OCI-LY1 (cell line): Measurements from ENCODE around the gene ELAVL4.

ENCODE experiments used
- H2AFZ ChIP-seq: fragments of 200-600 bp; sonication (generic), shearing (Covaris generic); 2 replicates; pipeline ENCODE4 v1.6.0; 2014; ENCODE audit warnings: antibody characterized with exemption, mild to moderate bottlenecking, low read length
- H3F3A ChIP-seq: fragments of 200-600 bp; sonication (generic), shearing (Covaris generic); 2 replicates; pipeline ENCODE4 v1.6.0; 2014; ENCODE audit warnings: mild to moderate bottlenecking, antibody characterized with exemption, low read length, moderate library complexity; ENCODE audit not compliant: insufficient read depth
- H3K27ac ChIP-seq: fragments of 200-600 bp; sonication (generic); 2 replicates; pipeline ENCODE4 v1.5.1; 2014; ENCODE audit warnings: low read length, mixed run types, mild to moderate bottlenecking, low read depth; ENCODE audit not compliant: poor library complexity, severe bottlenecking
- H3K27me3 ChIP-seq: fragments of 200-600 bp; sonication (generic); 2 replicates; pipeline ENCODE4 v1.6.0; 2014; ENCODE audit warnings: antibody characterized with exemption, mild to moderate bottlenecking, low read length, moderate library complexity; ENCODE audit not compliant: insufficient read depth
- H3K36me3 ChIP-seq: fragments of 200-600 bp; sonication (generic); 2 replicates; pipeline ENCODE4 v1.6.1; 2014; ENCODE audit warnings: mild to moderate bottlenecking, antibody characterized with exemption, low read length, moderate library complexity, mixed read lengths; ENCODE audit not compliant: insufficient read depth
- H3K4me1 ChIP-seq: fragments of 200-600 bp; sonication (generic); 2 replicates; pipeline ENCODE4 v1.5.1; 2014; ENCODE audit warnings: mild to moderate bottlenecking, low read length, moderate library complexity; ENCODE audit not compliant: insufficient read depth, severe bottlenecking
- H3K4me2 ChIP-seq: fragments of 200-600 bp; sonication (generic), shearing (Covaris generic); 2 replicates; pipeline ENCODE4 v1.6.1; 2014; ENCODE audit warnings: low read length
- H3K4me3 ChIP-seq: fragments of 200-600 bp; sonication (generic); 2 replicates; pipeline ENCODE4 v1.5.1; 2014; ENCODE audit warnings: low read length, low read depth, mild to moderate bottlenecking, mixed read lengths; ENCODE audit not compliant: poor library complexity, severe bottlenecking
- H3K79me2 ChIP-seq: fragments of 200-600 bp; shearing (Covaris generic); 2 replicates; pipeline ENCODE4 v1.6.1; 2016; ENCODE audit warnings: mixed run types, low read length, mixed read lengths; ENCODE audit not compliant: insufficient read depth
- H3K9ac ChIP-seq: fragments of 200-600 bp; sonication (generic), shearing (Covaris generic); 2 replicates; pipeline ENCODE4 v1.6.1; 2014; ENCODE audit warnings: mild to moderate bottlenecking, low read length, mixed read lengths
- H3K9me2 ChIP-seq: fragments of 200-600 bp; sonication (generic), shearing (Covaris generic); 2 replicates; pipeline ENCODE4 v1.6.1; 2014; ENCODE audit warnings: low read depth, mild to moderate bottlenecking, low read length, mixed read lengths
- H3K9me3 ChIP-seq: fragments of 200-600 bp; shearing (Covaris generic); 2 replicates; pipeline ENCODE4 v1.6.1; 2014; ENCODE audit warnings: low read length, mixed read lengths
- H4K20me1 ChIP-seq: fragments of 200-600 bp; sonication (generic), shearing (Covaris generic); 2 replicates; pipeline ENCODE4 v1.6.0; 2016; ENCODE audit warnings: mild to moderate bottlenecking, low read length; ENCODE audit not compliant: insufficient read depth
- EZH2 ChIP-seq: fragments of 200-600 bp; sonication (generic), shearing (Covaris generic); IDR thresholded peaks from 2 replicates; pipeline ENCODE4 v1.8.0; 2017; ENCODE audit warnings: borderline replicate concordance, mixed run types, mild to moderate bottlenecking, antibody characterized with exemption, low read length, moderate library complexity, mixed read lengths
- TF ChIP-seq, protein P1 (sequence below): fragments of 200-600 bp; sonication (generic), shearing (Covaris generic); IDR thresholded peaks from 2 replicates; pipeline ENCODE4 v1.5.1; 2017; ENCODE audit warnings: mild to moderate bottlenecking, antibody characterized with exemption, low read length, moderate library complexity, mixed read lengths

The ELAVL4 gene

DNA sequence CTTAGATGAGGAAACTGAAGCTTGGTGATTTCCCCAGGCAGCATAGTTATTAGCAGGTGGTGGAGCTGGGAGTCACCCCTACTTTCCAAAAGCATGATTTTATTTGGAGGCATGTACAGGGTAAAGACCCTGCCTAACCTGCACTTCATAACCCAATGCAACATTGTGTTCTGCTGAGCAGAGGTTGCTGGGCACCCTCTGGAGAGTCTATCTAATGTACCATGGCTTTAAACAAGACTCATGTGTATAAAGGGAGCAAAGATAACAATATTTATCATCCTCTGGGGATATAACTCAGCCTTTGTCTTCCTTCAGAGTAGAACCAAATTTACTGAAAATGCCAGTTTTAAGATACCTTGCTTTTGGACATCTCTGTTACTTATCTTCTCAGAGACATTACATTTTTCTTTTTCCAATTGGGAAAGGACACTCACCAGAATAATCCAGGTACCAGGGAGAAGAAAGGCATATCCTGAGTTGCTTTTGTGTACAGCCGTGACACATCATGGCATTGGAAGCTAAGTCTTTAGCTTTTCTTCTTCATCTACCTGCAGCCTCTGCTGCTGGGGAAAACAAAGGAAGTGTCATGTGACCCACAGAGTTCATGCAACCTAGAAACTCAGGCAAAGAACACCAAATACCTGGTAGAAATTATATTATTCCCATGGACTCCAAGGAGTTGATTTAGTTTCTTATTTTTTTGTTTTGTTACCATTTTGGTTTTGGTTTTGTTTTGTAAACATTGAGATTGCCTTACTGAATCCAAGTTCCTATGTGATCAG, 39.6 kb downstream of the ELAVL4 start:
- no peaks in the 10 kb centered on the region for H4K20me1 ChIP-seq
- H3K4me3 ChIP-seq, result no peak overlapping the region
- H3K9me3 ChIP-seq, result no peaks in the 10 kb centered on the region
- 0 out of 2 replicates have a peak, but pooled peaks cover 3% of the 10 kb centered on the region for H3K27me3 ChIP-seq
- H3K9me2 ChIP-seq, result no peaks in the 10 kb centered on the region
- H3K4me1 ChIP-seq, result no peaks in the 10 kb centered on the region
- no peak overlapping the region for H2AFZ ChIP-seq
- no peak overlapping the region for H3K9ac ChIP-seq
- no peak overlapping the region for H3K4me2 ChIP-seq
- no peaks in the 10 kb centered on the region for H3F3A ChIP-seq
- H3K79me2 ChIP-seq, result no peaks in the 10 kb centered on the region
- no peak overlapping the region for H3K27ac ChIP-seq
- TF ChIP-seq EZH2, result no peak
- TF ChIP-seq, protein P1, sequence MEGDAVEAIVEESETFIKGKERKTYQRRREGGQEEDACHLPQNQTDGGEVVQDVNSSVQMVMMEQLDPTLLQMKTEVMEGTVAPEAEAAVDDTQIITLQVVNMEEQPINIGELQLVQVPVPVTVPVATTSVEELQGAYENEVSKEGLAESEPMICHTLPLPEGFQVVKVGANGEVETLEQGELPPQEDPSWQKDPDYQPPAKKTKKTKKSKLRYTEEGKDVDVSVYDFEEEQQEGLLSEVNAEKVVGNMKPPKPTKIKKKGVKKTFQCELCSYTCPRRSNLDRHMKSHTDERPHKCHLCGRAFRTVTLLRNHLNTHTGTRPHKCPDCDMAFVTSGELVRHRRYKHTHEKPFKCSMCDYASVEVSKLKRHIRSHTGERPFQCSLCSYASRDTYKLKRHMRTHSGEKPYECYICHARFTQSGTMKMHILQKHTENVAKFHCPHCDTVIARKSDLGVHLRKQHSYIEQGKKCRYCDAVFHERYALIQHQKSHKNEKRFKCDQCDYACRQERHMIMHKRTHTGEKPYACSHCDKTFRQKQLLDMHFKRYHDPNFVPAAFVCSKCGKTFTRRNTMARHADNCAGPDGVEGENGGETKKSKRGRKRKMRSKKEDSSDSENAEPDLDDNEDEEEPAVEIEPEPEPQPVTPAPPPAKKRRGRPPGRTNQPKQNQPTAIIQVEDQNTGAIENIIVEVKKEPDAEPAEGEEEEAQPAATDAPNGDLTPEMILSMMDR, result no peak
- H3K36me3 ChIP-seq, result no peaks in the 10 kb centered on the region

DNA sequence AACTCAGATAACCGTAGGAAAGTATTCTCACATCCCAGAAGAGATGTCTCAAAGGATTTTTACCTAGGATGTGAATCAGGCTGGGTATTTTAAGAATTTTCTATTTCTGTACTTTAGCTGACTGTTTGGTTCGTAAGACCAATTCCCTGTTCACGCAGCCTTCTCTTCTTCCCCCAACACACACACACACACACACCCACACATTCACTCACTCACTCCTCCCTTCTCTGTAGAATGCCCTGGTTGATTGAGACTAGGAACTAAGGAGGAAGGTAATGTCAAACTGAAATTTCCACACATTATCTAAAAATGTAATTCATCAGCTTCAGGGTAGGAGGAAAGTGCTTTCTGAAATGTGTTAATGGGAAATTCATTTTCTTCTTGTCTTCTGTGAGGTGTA, 43.5 kb downstream of the ELAVL4 start:
- TF ChIP-seq, protein P1, result no peak
- TF ChIP-seq EZH2, result no peak
- no peak overlapping the region for H3K9ac ChIP-seq
- H3F3A ChIP-seq, result no peaks in the 10 kb centered on the region
- no peaks in the 10 kb centered on the region for H3K79me2 ChIP-seq
- no peaks in the 10 kb centered on the region for H3K4me1 ChIP-seq
- H3K9me2 ChIP-seq, result no peaks in the 10 kb centered on the region
- H3K36me3 ChIP-seq, result no peaks in the 10 kb centered on the region
- H3K27me3 ChIP-seq, result no peaks in the 10 kb centered on the region
- no peaks in the 10 kb centered on the region for H4K20me1 ChIP-seq
- no peak overlapping the region for H2AFZ ChIP-seq
- no peaks in the 10 kb centered on the region for H3K9me3 ChIP-seq
- no peak overlapping the region for H3K27ac ChIP-seq
- H3K4me3 ChIP-seq, result no peak overlapping the region
- no peak overlapping the region for H3K4me2 ChIP-seq

- Histone ChIP-seq H3K4me1 (no peaks in the 10 kb centered on the region), H3F3A (no peaks in the 10 kb centered on the region), H3K27me3 (no peaks in the 10 kb centered on the region), H3K9ac (no peak overlapping the region), H2AFZ (no peak overlapping the region), H3K9me3 (no peaks in the 10 kb centered on the region), H3K79me2 (no peaks in the 10 kb centered on the region), H3K27ac (no peak overlapping the region), H4K20me1 (no peaks in the 10 kb centered on the region), H3K9me2 (no peaks in the 10 kb centered on the region), H3K36me3 (no peaks in the 10 kb centered on the region), H3K4me3 (no peak overlapping the region), H3K4me2 (no peak overlapping the region)
- no peak for TF ChIP-seq EZH2
- TF ChIP-seq, protein P1, result no peak
Observed at GRCh38 chr1:50155541-50155940, 46.8 kb downstream of the ELAVL4 start.
